TTC549 (cell line): ENCODE results near the gene CBX8.

Experiments
- FAIRE-seq: peaks from 2 replicates; lab custom pipeline; 2012; peaks lifted over from hg19 to GRCh38; lab: Jason Lieb, UNC

CBX8 gene

GRCh38 chr17:79835470-79835899 is 38.6 kb upstream of the CBX8 start:
- no peak for FAIRE-seq

GRCh38 chr17:79834565-79835469 is 37.9 kb upstream of the CBX8 start:
- FAIRE-seq = no peak

- FAIRE-seq = no peak
These were observed 37.1 kb upstream of the CBX8 start for GRCh38 chr17:79833744-79834564.

- no peak for FAIRE-seq
These were observed 36.2 kb upstream of the CBX8 start for GRCh38 chr17:79833110-79833450.

GRCh38 chr17:79832218-79833109 is 35.6 kb upstream of the CBX8 start:
- no peak for FAIRE-seq

- no peak for FAIRE-seq
These were observed 34.7 kb upstream of the CBX8 start for GRCh38 chr17:79831265-79832217.

- FAIRE-seq = no peak
These were observed 33.9 kb upstream of the CBX8 start for GRCh38 chr17:79830763-79831264.

- no peak for FAIRE-seq
These were observed 33.4 kb upstream of the CBX8 start for GRCh38 chr17:79830303-79830702.

GRCh38 chr17:79829457-79829856 is 32.6 kb upstream of the CBX8 start:
- FAIRE-seq = no peak

- no peak for FAIRE-seq
These were observed 32.1 kb upstream of the CBX8 start for GRCh38 chr17:79829004-79829403.

GRCh38 chr17:79826841-79827578 is 30.1 kb upstream of the CBX8 start:
- FAIRE-seq = no peak

- FAIRE-seq = no peak
These were observed 29.4 kb upstream of the CBX8 start for GRCh38 chr17:79826204-79826680.

- FAIRE-seq = no peak
These were observed 28.7 kb upstream of the CBX8 start for GRCh38 chr17:79825580-79825921.

- no peak for FAIRE-seq
These were observed 28.2 kb upstream of the CBX8 start for GRCh38 chr17:79824893-79825579.

GRCh38 chr17:79824234-79824633 is 27.4 kb upstream of the CBX8 start:
- FAIRE-seq = no peak

- no peak for FAIRE-seq
These were observed 25.8 kb upstream of the CBX8 start for GRCh38 chr17:79822583-79823124.

GRCh38 chr17:79821331-79822095 is 24.6 kb upstream of the CBX8 start:
- FAIRE-seq = no peak

- no peak for FAIRE-seq
These were observed 24.1 kb upstream of the CBX8 start for GRCh38 chr17:79820959-79821330.
